NCI-H1417 (cell line): ENCODE results near the gene ELMO3.

Experiments
- DNase-seq, 3 experiments: peaks; one replicate each; lab custom pipeline; 2025; lab: John Stamatoyannopoulos, UW

ELMO3 gene

DNA sequence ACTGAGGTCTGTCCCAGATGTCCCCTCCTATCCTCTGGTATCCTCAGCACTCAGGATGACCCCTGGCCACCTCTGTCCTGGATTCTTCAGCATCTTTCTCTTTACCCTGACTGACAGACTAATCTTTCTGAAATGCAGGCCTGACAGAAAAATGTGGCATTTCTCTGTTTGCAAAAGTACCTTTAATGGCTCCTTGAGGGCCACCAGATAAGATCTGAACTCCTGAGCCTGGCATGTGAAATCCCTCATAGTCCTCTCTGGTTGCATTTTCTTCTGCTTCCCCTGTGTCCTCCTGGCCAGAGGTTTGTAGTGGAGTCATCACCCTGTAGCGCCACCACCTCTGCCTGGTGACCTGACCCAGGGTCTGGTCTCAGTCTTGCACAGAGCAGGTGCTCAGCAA, 2.0 kb upstream of the ELMO3 start:
- no peak for DNase-seq

DNA sequence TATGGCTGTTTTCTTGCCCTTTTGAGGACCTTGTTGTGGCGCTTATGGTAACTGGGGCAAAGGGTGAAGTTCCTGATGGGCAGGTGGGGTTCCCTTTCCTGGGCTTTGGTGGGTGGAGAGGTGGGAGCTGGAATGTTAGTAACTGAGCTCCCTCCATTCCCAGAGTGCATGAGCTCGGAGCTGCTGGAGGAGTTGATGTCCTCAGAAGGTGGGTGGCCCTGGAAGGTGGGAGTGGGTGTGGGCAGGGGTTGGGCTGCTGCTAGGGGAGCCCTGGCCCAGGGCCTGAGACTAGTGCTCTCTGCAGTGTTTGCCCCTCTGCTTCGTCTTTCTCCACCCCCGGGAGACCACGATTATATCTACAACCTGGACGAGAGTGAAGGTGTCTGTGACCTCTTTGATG, 1.2 kb upstream of the ELMO3 start:
- DNase-seq: no peak

DNA sequence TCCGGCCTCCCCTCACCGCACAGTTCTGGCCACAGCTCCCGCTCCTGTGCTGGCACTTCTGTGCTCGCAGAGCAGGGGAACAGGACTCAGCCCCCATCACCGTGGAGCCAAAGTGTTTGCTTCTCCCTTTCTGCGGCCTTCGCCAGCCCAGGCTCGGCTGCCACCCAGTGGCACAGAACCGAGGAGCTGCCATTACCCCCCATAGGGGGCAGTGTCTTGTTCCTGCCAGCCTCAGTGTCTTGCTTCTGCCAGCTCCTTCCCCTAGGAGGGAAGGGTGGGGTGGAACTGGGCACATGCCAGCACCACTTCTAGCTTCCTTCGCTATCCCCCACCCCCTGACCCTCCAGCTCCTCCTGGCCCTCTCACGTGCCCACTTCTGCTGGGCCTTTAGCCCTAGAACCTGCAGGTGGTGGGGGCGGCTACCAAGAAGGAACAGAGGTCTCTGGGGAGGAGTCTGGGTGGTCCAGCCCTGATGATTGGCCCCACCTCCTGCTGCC, 645 bp upstream of the ELMO3 start:
- DNase-seq: peak in 2 of 3 experiments; percentile 12 to 33

DNA sequence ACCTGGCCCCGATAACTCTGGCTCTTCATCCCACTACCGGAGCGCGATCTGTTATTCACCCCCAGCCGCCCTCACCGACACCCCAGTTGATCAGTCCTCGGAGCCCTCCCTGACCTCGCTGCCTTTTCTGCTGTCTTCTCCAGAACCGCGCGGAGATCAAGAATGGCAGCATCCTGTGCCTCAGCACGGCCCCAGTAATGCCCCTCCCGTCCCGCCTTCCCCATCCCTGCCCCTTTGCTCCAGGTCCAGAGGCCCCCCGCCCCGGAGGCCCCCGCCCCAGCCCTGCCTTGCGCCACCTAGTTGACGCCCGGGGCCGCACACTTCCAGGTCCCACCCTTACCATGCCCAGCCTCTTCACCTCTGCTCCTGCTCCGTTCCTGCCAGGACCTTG, 872 bp downstream of the ELMO3 start:
- DNase-seq: no peak

GRCh38 chr16:67200491-67200890, 1.6 kb downstream of the ELMO3 start:
- DNase-seq: no peak

GRCh38 chr16:67201411-67202345, 2.7 kb downstream of the ELMO3 start:
- no peak for DNase-seq

GRCh38 chr16:67202426-67202825, 3.5 kb downstream of the ELMO3 start:
- DNase-seq: no peak

DNA sequence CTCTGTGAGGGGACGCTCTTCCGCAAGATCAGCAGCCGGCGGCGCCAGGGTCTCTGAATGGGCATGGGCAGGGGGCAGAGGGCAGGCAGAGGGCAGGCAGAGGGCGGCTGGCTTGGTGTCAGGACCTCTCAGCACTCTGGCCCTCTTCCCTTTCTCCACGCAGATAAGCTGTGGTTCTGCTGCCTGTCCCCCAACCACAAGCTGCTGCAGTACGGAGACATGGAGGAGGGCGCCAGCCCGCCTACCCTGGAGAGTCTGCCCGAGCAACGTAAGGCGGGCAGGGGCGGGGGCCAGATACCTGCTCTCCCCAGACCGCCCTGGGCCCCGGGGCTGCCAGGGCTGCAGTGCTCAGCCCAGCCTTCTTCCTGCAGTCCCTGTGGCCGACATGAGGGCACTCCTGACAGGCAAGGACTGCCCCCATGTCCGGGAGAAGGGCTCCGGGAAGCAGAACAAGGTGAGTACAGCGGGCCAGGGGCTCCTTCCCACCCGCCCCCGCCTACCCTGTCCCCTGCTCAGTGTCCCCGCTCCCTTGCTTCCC, 4.1 kb downstream of the ELMO3 start:
- DNase-seq: no peak

GRCh38 chr16:67204076-67204475, 5.1 kb downstream of the ELMO3 start:
- no peak for DNase-seq

GRCh38 chr16:67206129-67206837, 7.4 kb downstream of the ELMO3 start:
- DNase-seq: no peak

GRCh38 chr16:67206838-67207248, 7.9 kb downstream of the ELMO3 start:
- no peak for DNase-seq

DNA sequence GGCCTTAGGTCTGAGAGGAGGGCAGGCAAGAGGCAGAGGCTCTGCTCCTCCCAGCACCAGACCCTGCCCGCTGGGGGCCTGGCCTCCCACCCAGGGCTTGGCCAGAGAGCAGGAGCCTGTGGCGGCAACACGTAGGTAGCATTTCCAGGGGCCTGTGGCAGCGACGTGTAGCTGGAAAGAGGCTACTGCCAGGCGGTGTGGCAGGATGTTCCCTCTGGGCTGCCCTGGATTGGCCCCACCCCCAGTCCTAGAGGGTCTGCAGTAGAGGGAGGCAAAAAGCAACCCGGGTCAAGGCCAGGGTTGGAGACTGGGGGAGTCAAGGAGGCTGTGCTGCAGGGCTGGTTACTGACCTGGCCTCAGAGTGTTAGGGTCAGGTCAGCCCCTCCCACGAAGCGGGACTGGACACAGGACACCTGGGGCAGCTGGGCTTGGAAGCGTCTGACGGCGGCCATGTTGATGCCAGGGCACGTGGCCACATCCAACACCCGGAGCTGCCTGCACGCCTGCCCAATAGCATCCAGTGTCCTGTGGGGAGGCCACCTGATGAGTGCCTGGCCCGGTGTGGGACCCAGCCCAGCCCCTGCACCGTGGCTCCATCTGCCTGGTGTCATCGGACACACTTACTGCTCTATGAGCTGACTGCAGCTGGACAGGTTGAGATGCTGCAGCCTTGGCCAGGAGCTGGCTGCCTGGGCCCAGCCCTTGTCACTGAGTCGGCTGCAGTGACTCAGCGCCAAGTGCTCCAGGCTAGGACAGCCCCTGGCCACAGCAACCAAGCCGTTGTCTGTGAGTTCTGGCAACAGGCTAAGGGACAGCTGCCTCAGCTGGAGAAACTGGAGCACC, 8.5 kb downstream of the ELMO3 start:
- no peak for DNase-seq

DNA sequence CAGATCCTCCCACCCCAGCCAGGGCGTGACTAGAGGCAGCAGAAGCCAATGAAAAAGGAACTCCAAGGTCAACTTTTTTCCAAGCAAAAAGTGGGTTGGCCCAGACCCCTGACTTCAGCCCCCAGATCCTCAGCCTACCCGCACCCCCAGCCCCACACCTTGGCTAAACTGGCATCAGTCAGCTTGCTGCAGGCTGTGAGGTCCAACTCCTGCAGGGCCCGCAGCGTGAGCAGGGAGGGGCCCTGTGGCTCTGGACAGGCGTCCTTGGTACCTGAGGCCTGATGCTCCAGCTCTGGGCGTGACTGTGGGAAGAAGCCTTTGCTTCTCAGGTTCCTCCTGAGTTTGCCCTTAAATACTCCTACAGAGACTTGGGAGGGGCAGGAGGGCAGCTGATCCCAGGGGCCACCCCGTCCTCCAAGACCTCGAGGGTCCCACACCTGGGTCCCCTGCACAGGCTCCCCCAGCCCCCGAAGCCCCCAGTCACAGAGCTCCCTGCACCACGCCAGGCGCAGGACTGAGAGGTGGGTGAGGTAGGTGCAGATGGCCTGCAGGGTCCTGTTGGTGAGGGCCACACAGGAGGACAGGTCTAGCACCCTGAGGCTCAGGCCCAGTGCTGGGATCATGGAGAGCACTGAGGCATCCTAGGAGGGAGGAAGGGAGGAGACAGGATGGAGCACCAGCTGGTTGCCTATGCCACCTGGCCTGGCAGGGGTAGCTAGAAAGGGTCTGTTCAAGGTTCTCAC, 9.4 kb downstream of the ELMO3 start:
- no peak for DNase-seq

GRCh38 chr16:67209565-67209964, 10.6 kb downstream of the ELMO3 start:
- DNase-seq: no peak

DNA sequence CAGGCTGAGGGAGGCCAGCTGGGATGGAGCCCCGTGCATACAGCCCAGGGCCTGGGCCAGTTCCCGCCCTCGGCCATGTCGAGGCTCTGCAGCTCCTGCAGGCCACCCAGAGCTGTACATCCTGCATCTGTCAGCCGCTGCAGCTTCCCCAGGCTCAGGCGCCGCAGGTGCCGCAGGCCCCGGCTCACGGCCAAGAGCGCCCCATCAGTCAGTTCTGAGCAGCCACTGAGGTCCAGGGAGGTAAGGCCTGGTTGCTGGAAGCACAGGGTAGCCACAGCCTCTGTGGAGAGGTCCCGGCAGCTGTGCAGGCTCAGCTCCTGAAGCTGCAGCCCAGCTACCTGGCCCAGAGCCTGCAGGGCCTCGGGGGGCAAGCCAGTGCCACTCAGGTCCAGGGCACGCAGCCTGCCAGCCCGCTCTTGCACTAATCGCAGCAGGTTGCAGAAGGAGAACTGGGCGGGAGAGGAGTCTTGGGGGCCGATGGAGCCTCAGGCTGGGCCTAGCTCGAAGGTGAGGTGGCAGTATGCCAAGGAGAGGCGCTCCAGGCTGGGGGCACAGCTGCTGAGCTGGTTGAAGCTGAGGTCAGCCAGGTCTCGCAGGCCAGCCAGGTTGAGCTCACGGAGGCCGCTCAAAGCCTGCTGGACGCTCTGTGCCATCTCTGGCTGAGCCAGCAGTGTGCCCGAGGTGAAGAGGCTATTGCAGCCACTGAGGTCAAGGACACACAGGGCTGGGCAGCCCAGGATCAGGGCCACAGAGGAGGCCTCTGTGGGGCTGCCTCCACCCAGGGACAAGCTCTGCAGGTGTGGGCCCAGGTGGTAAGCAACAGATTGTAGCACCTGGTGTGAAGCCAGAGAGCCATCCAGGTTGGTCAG, 11.4 kb downstream of the ELMO3 start:
- no peak for DNase-seq

- DNase-seq: no peak
Observed at GRCh38 chr16:67211674-67212073, 12.7 kb downstream of the ELMO3 start.

- DNase-seq: no peak
Observed at GRCh38 chr16:67212766-67213165, 13.8 kb downstream of the ELMO3 start.

- no peak for DNase-seq
Observed at GRCh38 chr16:67213197-67214019, 14.5 kb downstream of the ELMO3 start.

DNA sequence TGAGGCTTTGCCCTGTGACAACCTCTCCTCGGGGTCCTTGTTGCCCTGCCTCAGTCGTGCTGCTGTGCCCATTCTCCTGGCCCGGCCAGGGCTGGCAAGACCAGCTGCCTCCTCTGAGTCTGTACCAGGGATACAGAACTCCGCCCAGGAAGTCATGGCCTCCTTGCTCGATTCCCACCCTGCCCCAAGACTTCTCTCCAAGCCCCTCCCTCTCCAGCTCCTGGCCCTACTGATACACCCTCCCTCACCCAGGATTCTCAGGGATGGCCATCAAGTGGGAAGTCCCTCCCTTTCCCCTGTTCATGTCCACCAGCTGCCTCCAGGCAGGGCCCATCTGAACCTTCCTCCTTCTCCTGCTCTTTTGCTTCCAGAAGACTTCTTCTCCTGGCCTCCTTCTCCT, 16.8 kb downstream of the ELMO3 start:
- DNase-seq: no peak
